Brain pericyte (primary cell): ENCODE data around the gene TXNRD1.
"Not testable (repeated sequence)": the region's sequence is repeated elsewhere in the genome, so short reads cannot be mapped to it uniquely, and the experiment has no call there.

ENCODE experiments used
- DNase-seq: peaks from one replicate; pipeline ENCODE4 v3.0.0-alpha.2; 2012; ENCODE audit warnings: low read depth, low spot score

TXNRD1 gene

GRCh38 chr12:104304261-104305009, 88.9 kb downstream of the TXNRD1 start:
- no peak for DNase-seq

DNA sequence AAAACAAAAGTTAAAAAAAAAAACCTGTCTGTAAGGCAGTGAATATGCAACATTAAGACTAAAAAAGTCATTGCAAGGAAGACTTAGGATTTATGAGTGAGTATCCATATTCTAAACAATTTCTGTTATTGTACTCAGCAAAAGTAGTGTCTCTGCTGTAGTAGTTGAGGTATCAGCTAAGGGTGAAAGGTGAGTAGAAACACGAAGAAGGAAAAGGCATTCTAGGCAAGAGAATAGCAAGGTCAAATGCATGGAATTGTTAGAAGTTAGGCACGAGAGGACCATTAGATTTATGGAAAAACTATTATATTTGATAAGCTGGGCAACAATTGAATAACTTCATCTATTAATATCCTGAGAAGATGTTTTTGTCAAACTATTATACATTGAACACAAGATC, 89.8 kb downstream of the TXNRD1 start:
- DNase-seq, result no peak

GRCh38 chr12:104306376-104306775, 90.8 kb downstream of the TXNRD1 start:
- no peak for DNase-seq

DNA sequence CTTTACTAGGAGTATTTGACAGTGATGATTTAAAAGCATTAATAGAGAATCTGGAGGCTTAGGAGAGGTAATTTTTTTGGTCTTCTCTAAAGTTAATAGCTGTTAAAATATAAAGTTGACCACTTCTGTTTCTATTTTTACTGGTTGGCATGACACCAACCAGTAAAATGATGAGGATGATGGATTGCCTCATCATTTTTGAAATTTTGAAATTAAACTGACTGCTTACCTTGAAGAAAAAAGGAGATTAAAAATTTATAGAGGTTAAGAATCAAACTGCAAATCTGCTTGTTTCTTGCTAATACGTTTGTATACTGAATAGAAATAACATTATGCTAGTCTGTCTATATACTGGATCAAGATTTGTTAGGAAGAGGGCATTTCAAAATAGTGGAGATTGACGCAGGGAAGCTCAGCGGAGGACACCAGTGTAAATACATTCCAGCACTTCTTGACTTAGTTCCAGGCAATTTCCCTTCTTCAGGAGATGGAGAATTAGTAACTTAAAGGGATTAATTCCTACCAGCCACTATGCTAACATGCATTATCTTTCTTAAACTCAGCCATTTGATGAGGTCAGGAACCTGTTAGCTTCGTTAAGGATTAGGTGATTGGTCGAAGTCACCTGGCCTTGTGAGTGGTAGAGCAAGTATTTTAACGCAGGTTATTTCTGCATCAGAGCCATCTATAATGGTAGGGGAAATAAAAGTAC, 91.5 kb downstream of the TXNRD1 start:
- DNase-seq, result no peak

DNA sequence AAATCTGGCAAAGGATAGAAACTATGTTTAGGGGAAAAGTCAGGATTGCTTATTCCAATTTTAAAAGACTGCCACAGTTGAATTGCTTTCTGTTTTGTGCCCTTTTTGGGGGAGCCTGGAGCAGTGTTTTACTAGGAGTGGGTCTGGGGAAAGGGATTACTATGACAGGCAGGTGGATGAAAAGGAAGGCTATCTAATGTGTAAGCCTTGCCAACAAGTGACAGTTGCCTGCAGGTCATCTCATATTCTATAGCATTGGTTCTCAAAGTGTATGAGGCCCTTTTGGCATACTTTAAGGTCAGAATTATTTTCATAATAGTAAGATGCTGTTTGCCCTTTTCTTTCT, 92.0 kb downstream of the TXNRD1 start:
- DNase-seq, result no peak

DNA sequence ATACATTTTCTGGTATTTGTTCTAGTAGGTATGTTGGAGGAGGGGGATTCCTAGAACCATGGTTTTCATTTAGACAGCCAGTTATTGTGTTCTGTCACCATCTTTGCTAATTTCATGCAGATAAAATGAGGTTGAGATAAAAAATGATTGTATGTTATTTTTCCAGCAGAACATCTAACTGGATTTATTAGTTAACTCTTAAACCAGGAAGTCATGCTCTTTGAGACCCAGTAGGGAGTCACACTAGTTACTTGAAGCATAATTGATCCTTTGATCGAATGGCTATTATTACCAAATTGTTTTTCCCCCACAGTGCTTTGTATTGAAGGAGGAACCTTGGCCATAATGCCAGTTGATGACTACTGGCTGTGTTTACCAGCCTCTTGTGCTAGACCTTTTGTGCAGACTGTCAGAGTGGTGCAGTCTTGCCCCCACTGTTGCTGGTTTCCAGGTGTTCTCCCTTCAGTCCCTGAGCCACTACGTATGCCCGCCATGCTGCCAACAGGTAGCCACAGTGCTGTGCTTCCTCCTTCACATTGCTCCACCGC, 93.9 kb downstream of the TXNRD1 start:
- DNase-seq, result no peak

- no peak for DNase-seq
Observed at GRCh38 chr12:104310751-104311633, 95.4 kb downstream of the TXNRD1 start.

- DNase-seq, result no peak
Observed at GRCh38 chr12:104312202-104312601, 96.6 kb downstream of the TXNRD1 start.

GRCh38 chr12:104312654-104313053, 97.1 kb downstream of the TXNRD1 start:
- no peak for DNase-seq

- no peak for DNase-seq
Observed at GRCh38 chr12:104313568-104314241, 98.1 kb downstream of the TXNRD1 start.

GRCh38 chr12:104314242-104314614, 98.6 kb downstream of the TXNRD1 start:
- DNase-seq, result no peak

DNA sequence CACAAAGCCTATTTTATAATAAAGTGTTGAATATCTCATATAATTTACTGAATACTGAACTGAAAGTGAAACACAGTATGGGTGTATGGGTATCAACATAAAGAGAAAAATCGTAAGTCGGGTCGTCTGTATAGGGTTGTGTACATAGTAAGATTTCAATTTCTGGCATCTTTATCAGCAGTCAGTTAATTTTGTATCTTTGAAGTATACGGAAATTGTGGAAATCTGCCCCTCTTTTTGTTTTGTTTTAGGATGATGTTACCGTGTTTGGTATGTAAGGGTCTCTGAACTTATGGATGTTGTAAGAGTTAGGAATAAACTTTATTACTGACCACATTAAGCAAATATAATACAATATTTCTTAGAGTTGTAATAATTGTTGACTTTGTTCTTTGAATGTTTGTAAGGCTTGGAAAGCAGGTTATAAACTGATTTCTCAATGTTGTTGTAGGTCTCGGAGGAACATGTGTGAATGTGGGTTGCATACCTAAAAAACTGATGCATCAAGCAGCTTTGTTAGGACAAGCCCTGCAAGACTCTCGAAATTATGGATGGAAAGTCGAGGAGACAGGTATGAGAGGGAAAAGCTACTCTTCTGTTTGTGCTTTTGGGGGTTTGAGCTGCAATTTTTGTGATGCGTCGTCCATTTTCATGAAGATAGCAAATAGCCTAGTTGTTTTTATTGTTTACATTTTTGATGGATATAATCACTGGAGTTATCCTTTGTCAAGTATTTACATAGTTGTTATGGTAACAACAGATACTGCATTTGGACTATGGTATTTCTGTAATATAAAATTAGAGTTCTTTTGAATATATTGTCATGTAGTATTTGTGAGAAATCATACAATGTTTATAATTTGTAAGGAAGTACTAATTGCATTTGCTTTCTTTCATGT, 100.0 kb downstream of the TXNRD1 start:
- no peak for DNase-seq

DNA sequence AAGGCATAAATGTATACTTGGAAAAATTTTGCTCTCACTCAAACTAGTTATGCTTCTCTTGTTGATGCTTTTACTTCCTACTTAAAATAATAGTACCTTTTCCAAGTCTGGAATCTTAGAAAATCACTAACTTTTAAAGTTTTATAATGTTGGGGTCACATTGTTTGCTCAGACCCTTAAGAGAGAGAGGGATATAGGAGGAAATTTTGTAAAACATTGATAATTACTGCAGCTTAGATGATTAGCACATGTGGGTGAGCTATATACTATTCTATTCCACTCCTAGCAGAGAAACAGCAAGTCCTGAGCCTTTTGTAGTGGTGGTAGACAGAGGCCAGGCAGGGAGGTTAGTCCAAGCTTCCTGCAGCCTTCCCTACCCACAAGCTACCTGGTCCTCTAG, 101.4 kb downstream of the TXNRD1 start:
- DNase-seq, result no peak

DNA sequence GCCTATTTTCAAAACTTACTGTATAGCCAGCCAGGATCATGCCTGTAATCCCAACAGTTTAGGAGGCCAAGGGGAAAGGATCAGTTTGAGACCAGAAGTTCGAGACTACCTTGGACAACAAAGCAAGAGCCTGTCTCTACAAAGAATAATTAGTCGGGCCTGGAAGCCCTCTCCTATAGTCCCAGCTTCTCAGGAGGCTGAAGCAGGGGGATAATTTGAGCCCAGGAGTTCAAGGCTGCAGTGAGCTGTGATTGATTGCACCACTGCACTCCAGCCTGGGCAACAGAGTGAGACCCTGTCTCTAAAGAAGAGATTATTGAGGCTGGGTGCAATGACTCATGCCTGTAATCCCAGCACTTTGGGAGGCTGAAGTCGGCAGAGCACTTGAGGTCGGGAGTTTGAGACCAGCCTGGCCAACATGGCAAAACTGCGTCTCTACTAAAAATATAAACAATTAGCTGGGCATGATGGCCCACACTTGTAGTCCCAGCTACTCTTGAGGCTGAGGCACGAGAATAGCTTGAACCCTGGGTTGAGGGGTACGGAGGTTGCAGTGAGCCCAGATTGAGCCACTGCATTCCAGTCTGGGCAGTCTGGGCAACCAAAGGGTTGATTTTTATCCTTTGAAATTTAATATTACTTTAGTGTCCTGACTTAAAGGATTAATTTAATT, 102.1 kb downstream of the TXNRD1 start:
- no peak for DNase-seq

DNA sequence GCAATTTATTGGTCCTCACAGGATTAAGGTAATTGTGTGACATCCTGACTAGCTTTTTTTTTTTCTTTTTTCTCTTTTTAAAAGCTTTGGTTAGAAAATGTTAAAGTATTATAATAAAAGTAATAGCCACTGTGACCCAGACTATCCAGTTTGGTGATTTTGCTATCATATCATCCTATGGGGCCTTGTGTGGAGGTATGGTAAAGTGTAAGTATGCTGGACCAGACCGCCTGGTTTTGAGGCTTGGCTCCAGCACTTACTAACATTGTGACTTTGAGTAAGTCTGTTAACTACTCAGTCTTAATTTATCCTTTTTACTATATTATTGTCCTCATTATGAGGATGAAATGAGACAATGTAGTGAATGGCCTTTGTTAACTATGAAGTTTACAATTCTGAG, 103.4 kb downstream of the TXNRD1 start:
- DNase-seq, result no peak

GRCh38 chr12:104319918-104320626, 104.5 kb downstream of the TXNRD1 start:
- DNase-seq, result no peak

DNA sequence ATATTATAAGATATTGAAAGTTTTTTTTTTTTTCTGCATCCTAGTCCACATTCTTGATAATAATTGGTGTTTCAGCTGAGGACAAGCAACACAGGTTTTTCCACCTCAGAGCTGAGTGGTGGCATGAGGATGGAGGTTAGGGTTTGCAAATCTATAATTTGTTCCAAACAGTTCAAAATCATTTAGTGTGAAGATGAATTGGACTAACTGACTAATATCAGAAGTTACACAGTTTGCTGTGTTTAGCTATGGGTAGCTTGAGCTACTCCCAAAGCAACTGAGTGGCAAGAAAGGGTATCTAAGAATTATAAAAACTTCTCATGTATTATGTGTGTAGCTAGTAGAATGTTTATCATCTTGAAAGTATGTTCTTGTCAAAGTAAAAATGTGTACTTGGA, 105.0 kb downstream of the TXNRD1 start:
- no peak for DNase-seq

GRCh38 chr12:104321949-104322348, 106.4 kb downstream of the TXNRD1 start:
- no peak for DNase-seq

DNA sequence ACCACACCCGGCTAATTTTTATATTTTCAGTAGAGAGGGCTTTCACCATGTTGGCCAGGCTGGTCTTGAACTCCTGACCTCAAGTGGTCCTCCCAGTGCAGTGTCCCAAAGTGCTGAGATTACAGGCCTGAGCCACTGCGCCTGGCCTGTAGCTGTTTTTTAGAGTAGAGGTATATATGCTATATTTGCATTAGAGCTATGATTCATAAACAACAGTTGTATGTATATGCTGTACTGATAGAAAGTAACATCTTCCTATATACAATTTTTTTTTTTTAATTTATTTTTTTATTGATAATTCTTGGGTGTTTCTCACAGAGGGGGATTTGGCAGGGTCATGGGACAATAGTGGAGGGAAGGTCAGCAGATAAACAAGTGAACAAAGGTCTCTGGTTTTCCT, 107.0 kb downstream of the TXNRD1 start:
- not testable (repeated sequence) for DNase-seq
